Stimulated activated CD8-positive, alpha-beta memory T cell treated with anti-CD3 and anti-CD28 coated beads, Interleukin-12 subunit alpha, Interleukin-12 subunit beta, amount 100 ng/mL, for 24 hours (primary cell): ENCODE measurements around the gene CARD9.

Experiments
- DNase-seq: peaks from one replicate; pipeline ENCODE4 v3.0.0-alpha.2; 2020; ENCODE audit errors: extremely low read depth

Gene CARD9

GRCh38 chr9:136380381-136380780 is 6.9 kb upstream of the CARD9 start:
- DNase-seq = no peak

GRCh38 chr9:136379891-136380290 is 6.4 kb upstream of the CARD9 start:
- no peak for DNase-seq

- no peak for DNase-seq
Observed at GRCh38 chr9:136379401-136379800, 5.9 kb upstream of the CARD9 start.

GRCh38 chr9:136379003-136379287 is 5.5 kb upstream of the CARD9 start:
- no peak for DNase-seq

- no peak for DNase-seq
Observed at GRCh38 chr9:136378170-136379002, 4.9 kb upstream of the CARD9 start.

GRCh38 chr9:136377341-136378169 is 4.1 kb upstream of the CARD9 start:
- DNase-seq = no peak

GRCh38 chr9:136376457-136376856 is 3.0 kb upstream of the CARD9 start:
- no peak for DNase-seq

- DNase-seq = no peak
Observed at GRCh38 chr9:136375096-136375495, 1.6 kb upstream of the CARD9 start.

- DNase-seq = no peak
Observed at GRCh38 chr9:136374183-136374575, 710 bp upstream of the CARD9 start.

- DNase-seq = no peak
Observed at GRCh38 chr9:136372561-136373299, 739 bp downstream of the CARD9 start.

- no peak for DNase-seq
Observed at GRCh38 chr9:136372006-136372405, 1.5 kb downstream of the CARD9 start.

- DNase-seq = no peak
Observed at GRCh38 chr9:136371533-136371880, 2.0 kb downstream of the CARD9 start.

GRCh38 chr9:136370687-136371532 is 2.6 kb downstream of the CARD9 start:
- no peak for DNase-seq

- DNase-seq = no peak
Observed at GRCh38 chr9:136370037-136370436, 3.4 kb downstream of the CARD9 start.

- no peak for DNase-seq
Observed at GRCh38 chr9:136368190-136368589, 5.3 kb downstream of the CARD9 start.

GRCh38 chr9:136367296-136368145 is 5.9 kb downstream of the CARD9 start:
- no peak for DNase-seq

GRCh38 chr9:136366826-136367225 is 6.6 kb downstream of the CARD9 start:
- no peak for DNase-seq

- DNase-seq = no peak
Observed at GRCh38 chr9:136365775-136366222, 7.7 kb downstream of the CARD9 start.

GRCh38 chr9:136364942-136365774 is 8.3 kb downstream of the CARD9 start:
- no peak for DNase-seq
